ENCODE measurements around the gene STK33.

The STK33 gene

DNA sequence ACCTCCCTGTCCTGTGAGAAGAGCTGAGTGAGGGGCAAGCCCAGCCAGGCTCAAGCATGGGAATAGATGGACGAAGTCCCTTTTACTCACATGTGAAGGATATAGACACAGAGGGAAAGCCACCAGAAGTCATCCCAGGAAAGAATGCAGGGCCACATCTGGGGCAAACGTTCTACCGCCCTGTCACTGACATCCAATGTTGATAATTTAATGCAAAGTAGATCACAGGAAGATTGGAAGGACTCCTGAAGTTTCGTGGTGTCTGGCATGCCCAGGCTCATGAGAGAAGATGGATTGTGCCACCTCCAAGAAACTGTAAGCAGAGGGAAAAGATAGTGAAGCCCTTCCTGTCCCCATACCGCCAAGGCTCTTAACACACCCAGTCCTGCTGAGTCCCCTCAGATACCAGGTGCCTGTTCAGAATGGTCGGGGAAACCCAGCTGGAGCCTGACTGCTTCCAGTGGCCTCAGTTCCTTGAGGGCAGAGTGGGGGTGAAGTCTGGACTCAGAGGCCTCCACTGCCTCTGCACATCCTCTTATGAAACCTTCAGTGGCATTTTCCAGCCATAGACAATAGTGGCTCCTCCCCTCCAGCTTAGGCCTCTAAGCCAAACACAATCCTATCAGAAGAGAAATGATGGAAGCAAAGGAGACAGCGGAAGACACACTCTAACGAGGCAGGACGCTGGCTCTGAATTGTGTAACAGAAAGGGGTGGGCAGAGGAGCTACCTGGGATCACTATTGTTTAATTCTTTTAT lies 7.5 kb upstream of the STK33 start:
- DNase-seq, result no peak

DNA sequence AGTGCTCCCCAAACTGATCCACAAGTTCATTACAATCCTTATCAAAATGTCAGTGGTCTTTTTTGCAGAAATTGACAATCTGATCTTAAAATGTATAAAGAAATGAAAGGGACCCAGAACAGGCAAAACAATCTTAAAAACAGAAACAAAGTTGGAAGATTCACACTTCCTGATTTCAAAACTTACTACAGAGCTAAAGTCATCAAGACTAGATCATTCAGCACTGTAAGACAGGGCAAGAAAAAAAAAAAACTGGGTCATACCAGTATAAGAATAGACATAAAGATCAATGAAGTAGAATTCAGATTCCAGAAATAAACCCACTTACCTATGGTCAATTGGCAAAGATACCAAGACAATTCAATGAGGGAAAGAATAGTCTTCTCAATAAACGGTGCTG lies 4.5 kb upstream of the STK33 start:
- no peak for DNase-seq

DNA sequence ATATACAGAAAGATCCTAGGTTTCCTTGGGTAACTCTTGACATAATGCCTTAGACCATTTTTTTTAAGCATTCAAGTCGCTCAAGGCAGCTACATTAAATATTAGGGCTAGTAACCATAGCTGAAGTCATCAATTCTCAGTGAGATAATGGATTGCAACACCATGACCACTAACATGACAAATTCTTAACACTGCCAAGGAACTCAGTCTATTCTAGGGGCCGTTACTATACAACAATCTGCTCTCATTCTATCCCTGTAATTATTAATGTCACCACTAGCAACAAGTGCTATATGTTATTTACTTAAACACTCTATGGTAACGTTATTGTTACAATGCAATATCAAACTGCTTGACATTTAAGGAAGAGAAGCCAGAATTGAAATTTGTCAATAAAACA lies 3.2 kb upstream of the STK33 start:
- no peak for DNase-seq

DNA sequence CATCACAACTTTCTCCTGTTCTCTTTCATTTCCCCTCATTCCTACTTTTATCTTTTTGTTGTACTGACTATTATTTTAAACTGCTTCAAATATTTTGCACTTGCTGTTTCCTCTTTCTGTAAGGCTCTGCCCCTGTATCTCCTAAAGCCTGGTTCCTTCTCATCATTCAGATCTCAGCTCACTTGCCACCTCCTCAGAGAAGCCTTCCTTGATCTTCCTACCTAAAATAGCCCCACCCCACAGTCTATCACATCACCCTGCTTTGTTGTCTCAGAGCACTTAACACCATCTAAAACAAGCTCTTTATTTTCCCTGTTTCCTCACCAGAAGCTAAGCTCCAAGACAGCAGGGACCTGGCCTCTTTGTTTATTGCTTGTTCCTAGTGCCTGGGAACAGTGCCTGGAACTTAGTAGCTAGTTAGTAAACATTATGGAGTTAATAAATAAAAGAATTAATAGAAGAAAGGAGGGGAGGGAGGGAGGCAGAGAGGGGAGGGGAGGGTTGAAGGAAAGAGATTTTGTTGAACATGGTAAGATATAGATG lies 2.5 kb upstream of the STK33 start:
- no peak for DNase-seq

DNA sequence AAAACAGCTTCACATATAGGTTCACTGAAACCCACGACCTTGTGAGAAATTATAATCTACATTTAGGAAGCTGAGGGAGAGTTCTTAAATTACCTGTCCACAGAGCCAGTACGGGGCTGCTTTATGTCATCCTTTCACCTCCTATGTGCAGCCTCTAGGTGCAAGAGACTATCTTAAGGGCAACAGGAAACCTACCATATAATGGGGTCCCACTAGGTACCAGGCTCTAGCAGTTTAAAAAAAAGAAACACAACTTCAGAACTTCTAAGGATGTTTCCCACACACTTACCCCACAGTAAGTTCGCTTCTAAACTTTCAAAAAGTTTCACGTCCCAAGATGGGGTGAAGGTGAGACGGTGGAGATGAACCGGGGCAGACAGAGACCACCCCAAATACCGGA lies 573 bp downstream of the STK33 start:
- no peak for DNase-seq

DNA sequence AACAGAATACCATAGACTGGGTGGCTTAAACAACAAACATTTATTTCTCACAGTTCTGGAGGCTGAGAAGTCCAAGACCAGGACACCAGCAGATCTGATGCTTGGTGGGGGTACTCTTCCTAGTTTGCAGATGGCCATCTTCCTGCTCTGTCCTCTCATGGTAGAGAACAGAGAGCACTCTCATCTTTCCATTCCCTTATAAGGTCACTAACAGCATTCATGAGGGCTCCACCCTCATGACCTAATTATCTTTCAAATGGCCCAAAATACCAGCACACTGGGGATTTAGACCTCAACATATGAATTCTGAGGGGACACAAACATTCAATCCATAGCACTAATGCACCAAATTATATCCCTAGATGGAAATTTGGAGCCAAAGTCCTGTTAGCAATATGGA lies 6.1 kb downstream of the STK33 start:
- DNase-seq, result no peak

DNA sequence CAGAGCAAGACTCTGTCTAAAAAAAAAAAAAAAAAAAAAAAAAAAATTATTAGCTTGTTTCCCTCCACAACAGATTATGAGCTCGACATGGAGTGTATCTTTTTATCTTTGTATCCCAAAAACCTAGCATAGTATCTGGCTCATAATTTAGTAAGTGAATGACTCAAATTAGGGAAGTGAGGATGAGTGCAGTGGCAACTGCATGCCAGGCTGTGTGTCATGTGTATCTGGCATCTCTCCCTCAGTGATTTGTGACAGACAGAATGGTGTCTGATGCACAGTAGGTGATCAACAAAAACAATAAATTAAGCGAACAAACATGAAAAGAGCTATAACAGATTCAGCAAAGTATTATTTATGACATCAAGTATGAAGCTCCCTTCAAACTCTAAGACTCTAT lies 7.2 kb downstream of the STK33 start:
- no peak for DNase-seq

DNA sequence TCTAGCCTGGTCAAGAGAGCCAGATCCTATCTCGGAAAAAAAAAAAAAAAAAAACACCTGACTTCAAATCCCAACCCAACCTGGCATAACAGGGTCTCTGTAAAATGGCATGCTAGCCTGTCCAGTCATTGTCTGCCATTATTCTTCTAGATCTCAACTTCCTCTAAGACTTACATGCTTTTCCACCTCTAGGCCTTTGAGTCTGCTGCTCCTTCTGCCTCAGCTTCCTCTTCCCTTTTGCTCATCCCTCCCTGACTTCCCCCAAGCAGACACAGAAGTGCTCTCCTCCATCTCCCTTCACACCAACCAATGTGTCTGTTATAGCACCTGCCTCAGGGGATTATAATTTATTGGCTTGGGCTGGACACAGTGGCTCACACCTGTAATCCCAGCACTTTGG lies 7.8 kb downstream of the STK33 start:
- no peak for DNase-seq

DNA sequence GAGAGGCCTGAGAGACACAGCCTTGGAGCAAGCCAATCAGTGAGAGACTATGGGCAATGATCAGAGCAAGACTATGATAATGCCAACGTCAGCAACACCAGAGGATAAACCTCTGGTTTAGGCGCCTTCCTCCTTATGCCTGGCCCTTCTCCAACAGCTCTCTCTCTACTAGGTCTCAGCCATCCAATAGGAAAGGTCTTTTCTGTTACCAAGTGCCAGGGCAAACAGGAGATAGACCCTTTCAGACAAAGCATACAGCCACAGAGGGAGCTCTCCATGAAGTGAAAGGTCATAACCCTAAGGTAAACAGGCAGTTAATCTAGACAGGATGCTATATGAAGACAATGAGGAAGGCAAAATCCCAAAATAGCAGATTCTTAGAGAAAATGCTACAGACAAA lies 9.5 kb downstream of the STK33 start:
- no peak for DNase-seq

DNA sequence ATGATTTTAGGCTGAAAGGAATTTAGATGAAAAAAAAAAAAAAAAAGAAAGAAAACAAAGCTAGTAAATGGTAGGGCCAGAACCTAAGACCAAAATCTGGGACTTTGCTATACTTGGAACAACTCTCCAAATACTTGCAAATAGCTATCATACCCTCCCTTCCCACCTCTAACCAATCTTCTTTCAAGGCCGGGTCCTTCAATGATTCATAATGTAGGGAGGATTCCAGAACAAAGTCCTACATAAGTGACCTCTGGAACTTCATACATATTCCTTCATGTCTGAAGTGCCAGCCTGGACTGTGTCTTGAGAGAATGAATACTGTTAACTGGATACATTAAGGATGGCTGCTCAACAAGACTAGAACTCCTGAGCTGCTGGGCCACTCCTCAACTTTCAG lies 9.9 kb downstream of the STK33 start:
- no peak for DNase-seq

DNA sequence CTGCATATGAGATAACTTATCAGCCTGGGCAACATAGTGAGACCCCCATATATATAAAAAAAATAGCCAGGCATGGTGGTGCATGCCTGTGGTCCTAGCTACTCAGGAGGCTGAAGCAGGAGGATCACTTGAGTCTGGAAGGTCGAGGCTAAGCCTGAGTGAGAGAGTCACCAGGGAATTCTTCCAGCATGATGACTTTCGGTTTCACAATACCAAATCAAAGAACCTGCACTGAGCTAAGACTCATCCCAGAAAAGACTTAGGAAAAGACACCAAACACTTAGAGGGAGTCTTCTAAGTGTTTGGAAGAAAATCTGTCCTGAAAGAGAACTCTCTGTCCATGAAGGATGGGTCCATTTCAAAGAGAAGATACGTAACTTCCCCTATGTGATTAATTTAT lies 12.7 kb downstream of the STK33 start:
- DNase-seq, result no peak

DNA sequence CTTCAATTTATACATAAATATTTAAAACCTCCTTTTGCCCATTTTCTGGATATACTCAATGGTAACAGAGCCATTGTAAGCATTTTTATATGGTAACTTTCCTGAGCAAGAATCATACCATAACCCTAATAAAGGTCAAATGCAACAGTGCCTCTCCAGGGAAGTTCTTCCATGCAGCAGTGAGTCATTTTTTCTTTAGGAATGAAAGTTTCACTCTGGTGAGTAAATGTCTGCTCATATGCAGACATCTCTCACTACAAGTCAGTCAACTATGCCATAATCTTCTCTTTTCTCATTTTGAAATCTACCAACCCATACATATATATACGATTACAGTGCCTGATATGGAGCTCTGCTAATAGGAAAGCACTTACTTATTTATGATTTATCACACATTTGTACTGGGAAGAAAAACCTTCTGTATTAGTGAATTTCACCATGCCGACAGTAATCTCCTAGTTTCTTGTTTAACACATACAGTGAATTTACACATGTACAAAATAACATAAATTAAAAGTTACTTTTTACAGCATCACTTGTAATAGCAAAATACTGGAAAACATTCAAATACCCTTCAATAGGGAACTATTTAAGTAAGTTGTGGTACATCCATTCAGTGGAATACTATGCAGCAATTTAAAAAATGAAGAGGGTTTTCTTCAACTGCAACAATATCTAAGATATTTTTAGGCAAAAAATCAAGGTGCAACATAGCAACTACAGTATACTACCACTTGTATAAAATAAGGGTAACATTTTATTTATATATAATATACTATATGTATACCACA lies 16.0 kb downstream of the STK33 start:
- no peak for DNase-seq

DNA sequence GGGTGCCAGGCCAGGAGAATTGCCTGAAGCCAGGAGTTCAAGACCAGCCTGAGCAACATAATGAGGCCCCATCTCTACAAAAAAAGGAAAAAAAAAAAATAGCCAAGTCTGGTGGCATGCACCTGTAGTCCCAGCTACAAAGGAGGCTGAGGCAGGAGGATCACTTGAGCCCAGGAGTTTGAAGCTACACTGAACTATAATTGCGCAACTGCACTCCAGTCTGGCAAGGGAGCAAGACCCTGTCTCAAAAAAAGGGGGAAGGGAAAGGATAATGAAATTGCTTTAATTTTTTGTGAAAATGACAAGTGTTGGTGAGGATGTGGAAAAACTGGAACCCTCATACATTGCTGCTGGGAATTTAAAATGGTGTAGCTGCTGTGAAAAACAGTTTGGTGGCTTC lies 19.2 kb downstream of the STK33 start:
- DNase-seq, result no peak

DNA sequence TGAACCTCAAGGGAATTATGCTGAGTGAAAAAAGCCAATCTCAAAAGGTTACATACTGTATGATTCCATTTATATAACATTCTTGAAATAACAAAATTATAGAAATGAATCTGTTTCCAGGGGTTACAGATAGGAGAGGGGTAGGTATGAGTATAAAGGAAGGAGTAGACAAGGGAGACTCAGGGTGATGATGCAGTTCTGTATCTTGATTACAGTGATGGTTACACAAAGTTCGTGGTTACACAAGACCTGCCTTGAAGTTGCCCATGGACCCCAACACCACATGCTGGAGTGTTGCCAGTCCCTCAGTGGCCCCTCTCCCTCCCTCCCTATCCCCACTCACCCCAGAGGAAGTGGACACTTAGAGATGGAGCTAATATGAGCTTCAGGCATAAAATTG lies 20.3 kb downstream of the STK33 start:
- DNase-seq, result no peak

DNA sequence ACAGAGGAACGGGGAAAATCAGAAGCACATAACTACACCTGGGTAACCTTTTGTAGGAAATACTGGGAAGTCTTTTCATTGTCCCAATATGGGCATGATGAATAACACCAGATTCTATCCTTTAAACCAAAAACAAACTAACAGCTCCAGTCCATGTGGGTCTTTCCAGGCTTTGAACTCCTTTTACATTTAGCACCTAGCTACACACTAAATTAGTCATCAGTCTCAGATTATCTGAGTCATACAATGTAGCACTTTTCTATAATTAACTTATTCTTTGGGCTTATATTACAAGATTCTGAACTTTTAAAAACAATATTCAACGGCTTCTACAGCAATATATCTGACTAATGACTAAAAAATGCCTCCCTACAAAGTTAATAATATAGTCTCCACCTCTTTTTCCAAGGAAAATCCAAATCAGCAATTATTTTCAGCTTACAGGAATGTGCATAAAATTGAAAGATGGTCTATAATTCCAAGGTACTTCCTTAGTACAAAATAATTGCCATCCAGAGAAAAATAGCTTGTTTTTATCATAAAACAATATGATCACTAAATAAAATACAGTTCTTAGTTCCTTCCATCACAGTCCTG lies 26.3 kb downstream of the STK33 start:
- DNase-seq, result no peak

DNA sequence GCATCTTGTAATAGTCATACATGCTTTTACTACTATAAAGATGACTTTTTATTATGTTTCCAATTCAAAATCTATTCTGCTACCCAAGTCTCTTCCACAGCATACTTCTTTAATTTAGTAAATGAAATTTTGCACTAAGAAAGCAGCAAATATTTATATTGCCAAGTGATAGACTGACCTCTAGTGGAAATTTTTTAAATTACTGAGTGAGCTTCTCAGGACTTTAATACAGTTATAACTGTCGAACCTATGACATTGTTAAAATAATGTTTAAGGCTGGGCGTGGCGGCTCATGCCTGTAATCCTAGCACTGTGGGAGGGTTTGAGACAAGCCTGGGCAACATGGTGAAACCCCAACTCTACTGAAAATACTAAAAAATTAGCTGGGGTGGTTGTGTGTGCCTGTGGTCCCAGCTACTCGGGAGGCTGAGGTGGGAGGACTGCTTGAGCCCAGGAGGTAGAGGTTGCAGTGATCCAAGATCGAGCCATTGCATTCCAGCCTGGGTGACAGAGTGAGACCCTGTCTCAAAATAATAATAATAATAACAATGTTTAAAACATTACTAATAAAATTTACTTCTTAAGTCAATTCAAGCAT lies 27.3 kb downstream of the STK33 start:
- DNase-seq, result no peak

DNA sequence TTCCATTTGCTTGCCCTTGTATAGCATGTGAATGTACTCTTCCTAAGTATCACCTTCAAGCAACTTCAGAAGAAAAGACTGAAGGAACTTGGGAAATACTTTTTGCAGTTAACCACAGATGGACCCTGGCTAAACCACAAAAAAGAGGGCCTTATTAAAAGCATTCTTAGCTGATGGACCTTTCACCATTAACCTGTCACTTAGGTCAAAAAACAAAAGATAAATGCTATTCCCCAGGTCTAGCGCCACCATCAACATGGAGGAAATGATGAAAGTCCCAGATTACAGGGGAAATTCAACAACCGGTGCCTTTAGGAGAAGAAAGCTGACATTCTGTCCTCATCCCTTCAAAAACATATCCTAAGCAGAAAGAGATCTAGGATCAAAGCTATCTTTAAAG lies 29.5 kb downstream of the STK33 start:
- no peak for DNase-seq

DNA sequence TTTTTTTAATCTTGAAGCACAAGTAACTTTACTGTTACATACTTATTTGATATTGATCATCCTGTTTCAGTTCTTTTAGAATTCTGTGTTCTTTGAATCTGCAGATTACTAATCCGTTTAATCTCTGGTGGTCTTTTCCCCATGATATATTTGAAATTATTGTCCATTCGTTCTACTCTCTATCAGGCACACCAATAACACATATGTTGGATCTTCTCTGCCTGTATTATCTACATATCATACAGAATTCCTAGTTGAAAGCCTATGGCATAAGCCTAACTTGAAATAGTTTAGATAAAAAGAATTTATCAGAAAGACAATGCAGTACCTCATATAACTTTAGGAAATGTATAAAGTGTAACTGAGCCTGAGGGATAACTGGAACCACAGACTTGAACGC lies 32.6 kb downstream of the STK33 start:
- DNase-seq, result no peak

DNA sequence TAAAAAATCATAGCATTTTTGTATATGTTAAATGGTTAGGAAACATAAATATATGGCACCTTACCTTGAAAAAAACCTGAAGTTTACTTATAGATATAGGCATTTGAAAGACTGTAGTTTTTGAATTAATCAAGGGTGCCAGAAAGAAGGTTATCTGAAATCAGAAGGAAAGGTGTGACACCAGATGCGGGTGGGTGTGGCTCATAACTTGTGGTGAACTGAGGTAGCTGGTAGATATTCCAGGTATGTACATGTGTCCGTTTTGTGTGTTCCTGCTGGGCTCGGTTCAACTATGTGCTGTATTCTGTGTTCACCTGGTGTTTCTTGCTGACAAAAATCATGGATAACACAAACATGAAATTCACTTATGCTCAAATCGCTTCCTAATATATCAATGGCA lies 35.6 kb downstream of the STK33 start:
- DNase-seq, result no peak

DNA sequence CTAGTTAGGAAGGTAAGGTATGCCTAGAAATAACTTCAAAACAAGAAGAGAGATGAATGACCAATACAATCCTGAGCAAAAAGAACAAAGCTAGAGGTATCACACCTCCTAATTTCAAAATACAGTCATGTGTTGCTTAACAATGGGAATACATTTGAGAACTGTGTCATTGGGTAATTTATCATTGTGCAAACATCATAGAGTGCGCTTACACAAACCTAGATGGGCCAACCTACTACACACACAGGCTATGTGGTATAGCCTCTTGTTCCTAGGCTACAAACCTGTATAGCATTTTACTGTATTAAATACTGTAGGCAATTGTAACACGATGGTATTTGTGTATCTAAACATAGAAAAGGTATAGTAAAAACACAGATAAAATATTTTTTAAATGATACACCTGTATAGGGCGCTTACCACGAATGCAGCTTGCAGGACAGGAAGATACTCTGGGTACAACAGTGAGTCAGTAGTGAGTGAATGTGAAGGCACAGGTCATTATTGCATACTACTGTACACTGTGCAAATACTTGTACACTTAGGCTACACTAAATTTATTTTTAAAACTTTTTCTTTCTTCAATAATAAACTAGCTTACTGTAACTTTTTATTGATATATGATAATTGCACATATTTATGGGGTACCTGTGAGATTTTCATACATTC lies 48.2 kb downstream of the STK33 start:
- DNase-seq, result no peak

DNA sequence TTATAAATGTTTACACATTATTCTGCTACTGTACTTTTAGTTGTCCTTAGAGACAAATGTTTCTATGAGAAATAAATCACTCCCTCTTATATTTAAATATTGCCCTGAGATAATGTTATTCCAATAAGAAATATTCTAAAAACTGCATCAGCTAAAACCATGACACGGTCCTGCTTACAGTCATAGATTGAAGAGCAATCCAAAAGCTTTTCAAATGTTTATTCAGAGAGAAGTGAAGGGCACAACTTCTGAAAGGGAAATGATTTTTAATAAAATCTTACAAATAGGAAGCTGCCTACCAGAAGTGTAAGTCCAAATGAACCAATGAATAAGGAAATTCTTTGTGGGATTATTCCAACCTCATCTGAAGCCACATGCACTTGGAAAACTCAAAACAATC lies 49.2 kb downstream of the STK33 start:
- no peak for DNase-seq

DNA sequence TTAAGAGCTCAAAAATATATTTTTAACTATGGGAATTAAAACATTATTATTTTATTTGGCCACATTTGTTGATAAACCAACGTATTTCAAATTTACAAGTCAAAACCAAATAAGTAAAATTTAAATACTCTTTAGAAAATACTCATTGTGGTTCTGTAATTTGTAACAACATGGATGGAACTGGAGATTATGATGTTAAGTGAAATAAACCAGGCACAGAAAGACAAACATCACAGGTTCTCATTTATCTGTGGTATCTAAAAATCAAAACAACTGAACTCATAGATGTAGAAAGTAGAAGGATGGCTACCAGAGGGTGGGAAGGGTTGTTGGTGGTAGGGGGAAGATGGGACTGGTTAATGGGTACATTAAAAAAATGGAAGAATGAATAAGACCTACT lies 50.8 kb downstream of the STK33 start:
- no peak for DNase-seq

DNA sequence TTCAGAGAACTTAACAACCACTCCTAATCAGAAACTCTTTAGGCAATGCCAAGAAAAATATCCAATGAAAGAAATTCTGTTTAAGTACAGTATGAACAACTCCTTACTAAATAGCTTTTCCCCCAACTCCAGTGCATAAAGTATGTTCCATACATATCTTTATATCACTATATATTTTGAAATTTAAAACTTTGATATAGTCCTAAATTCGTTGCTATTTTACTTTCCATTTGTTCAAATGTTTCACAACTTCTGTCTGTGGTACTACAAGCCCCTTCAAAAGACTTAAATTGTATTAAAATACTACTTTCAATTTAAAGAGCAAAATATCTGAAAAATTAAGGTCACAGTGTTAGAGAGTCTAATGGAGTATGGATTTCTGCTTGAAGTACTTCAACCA lies 52.6 kb downstream of the STK33 start:
- no peak for DNase-seq
